IMR-90 (cell line): ENCODE results near the gene CNGB1. TPM values are rescaled to one million over a fixed set of nuclear protein-coding genes. Genes with fewer than 3 reads are reported as not detected.
A peak's percentile ranks its signal among the peaks of the same experiment; 100 is the strongest.

Experiments used
- ATAC-seq: fragments of 200-7000 bp; cut with Tn5 transposase; 2 replicates; pipeline ENCODE4 v1.9.1; 2020; ENCODE audit warnings: low read depth, mild to moderate bottlenecking, moderate library complexity
- BruUV-seq: library from RNA; stranded (reverse); fragments of 400-500 nt; replicated peaks from 2 replicates; lab custom pipeline; 2021; lab: Mats Ljungman, UMichigan
- CTCF ChIA-PET: fragments of 300-600 bp; formaldehyde crosslinking; extraction: SDS; loops from one replicate; lab custom pipeline; 2021; ENCODE audit warnings: antibody characterized with exemption; lab: Yijun Ruan, JAX
- POLR2A ChIA-PET: fragments of 300-600 bp; sonication (Branson Sonifier 250); formaldehyde crosslinking; loops from one replicate; lab custom pipeline; 2022; ENCODE audit warnings: antibody characterized with exemption; ENCODE audit not compliant: unreplicated experiment; lab: Charles Lee
- DNase-seq: peaks from one replicate; pipeline ENCODE4 v3.0.0; 2013
- H2AFZ ChIP-seq: replicated peaks from 2 replicates; pipeline ENCODE3; 2013; ENCODE audit warnings: low read length, mild to moderate bottlenecking; ENCODE audit not compliant: poor library complexity
- H2AK5ac ChIP-seq: 2 replicates; pipeline ENCODE4 v1.6.1; 2013; ENCODE audit warnings: low read depth, low read length, inconsistent platforms
- H2AK9ac ChIP-seq: replicated peaks from 2 replicates; pipeline ENCODE3; 2013; ENCODE audit warnings: mild to moderate bottlenecking, low read depth, low read length, moderate library complexity; ENCODE audit not compliant: poor library complexity
- H2BK120ac ChIP-seq: 2 replicates; pipeline ENCODE4 v1.6.1; 2013; ENCODE audit warnings: low read depth, low read length, inconsistent platforms
- H2BK15ac ChIP-seq: 3 replicates; pipeline ENCODE4 v1.6.1; 2013; ENCODE audit warnings: low read depth, low read length, inconsistent platforms
- H2BK20ac ChIP-seq: 2 replicates; pipeline ENCODE4 v1.6.1; 2013; ENCODE audit warnings: low read depth, mild to moderate bottlenecking, inconsistent platforms, low read length, moderate library complexity
- H2BK5ac ChIP-seq: 2 replicates; pipeline ENCODE4 v1.6.1; 2013; ENCODE audit warnings: mild to moderate bottlenecking, low read depth, low read length, inconsistent platforms; ENCODE audit not compliant: poor library complexity, severe bottlenecking
- H3K14ac ChIP-seq: replicated peaks from 2 replicates; pipeline ENCODE4 v1.6.1; 2013; ENCODE audit warnings: low read depth, low read length, inconsistent platforms
- H3K18ac ChIP-seq: 2 replicates; pipeline ENCODE4 v1.6.1; 2013; ENCODE audit warnings: low read depth, low read length, control low read depth
- H3K23ac ChIP-seq: 2 replicates; pipeline ENCODE4 v1.6.1; 2013; ENCODE audit warnings: low read depth, low read length, inconsistent platforms
- H3K27ac ChIP-seq: 2 replicates; pipeline ENCODE4 v1.5.1; 2013; ENCODE audit warnings: mild to moderate bottlenecking, control low read depth, low read length; ENCODE audit not compliant: insufficient read depth
- H3K27me3 ChIP-seq: 2 replicates; pipeline ENCODE4 v1.6.1; 2013; ENCODE audit warnings: low read length; ENCODE audit not compliant: control insufficient read depth, insufficient read depth
- H3K36me3 ChIP-seq: 2 replicates; pipeline ENCODE4 v1.6.1; 2013; ENCODE audit warnings: low read length, mixed read lengths; ENCODE audit not compliant: control insufficient read depth, insufficient read depth
- H3K4ac ChIP-seq: 2 replicates; pipeline ENCODE4 v1.6.1; 2013; ENCODE audit warnings: low read depth, low read length, inconsistent platforms
- H3K4me1 ChIP-seq: 2 replicates; pipeline ENCODE4 v1.6.1; 2013; ENCODE audit warnings: low read length, mixed read lengths; ENCODE audit not compliant: control insufficient read depth, insufficient read depth
- H3K4me2 ChIP-seq: 2 replicates; pipeline ENCODE4 v1.6.1; 2013; ENCODE audit warnings: low read depth, mild to moderate bottlenecking, control low read depth, low read length, moderate library complexity
- H3K4me3 ChIP-seq: 2 replicates; pipeline ENCODE4 v1.5.1; 2013; ENCODE audit warnings: low read depth, mild to moderate bottlenecking, control low read depth, low read length, moderate library complexity; ENCODE audit not compliant: insufficient read depth
- H3K56ac ChIP-seq: 2 replicates; pipeline ENCODE4 v1.6.1; 2013; ENCODE audit warnings: low read length, inconsistent platforms; ENCODE audit not compliant: insufficient read depth; ENCODE audit errors: extremely low read depth
- H3K79me1 ChIP-seq, 2 experiments: 2 replicates each; pipeline ENCODE4 v1.6.1; 2013; ENCODE audit warnings: low read length in 2 of 2, inconsistent platforms in 1 of 2, low read depth in 1 of 2
- H3K9ac ChIP-seq: 2 replicates; pipeline ENCODE4 v1.6.1; 2013; ENCODE audit warnings: low read depth, low read length, control low read depth
- H3K9me1 ChIP-seq: 2 replicates; pipeline ENCODE4 v1.6.1; 2013; ENCODE audit warnings: low read length, inconsistent platforms; ENCODE audit not compliant: insufficient read depth
- H3K9me3 ChIP-seq: 2 replicates; pipeline ENCODE4 v1.6.1; 2013; ENCODE audit warnings: low read length; ENCODE audit not compliant: control insufficient read depth, insufficient read depth
- H4K20me1 ChIP-seq: 2 replicates; pipeline ENCODE4 v1.6.1; 2013; ENCODE audit warnings: low read length, inconsistent platforms; ENCODE audit not compliant: insufficient read depth
- H4K5ac ChIP-seq: 2 replicates; pipeline ENCODE4 v1.6.1; 2013; ENCODE audit warnings: mild to moderate bottlenecking, low read depth, low read length, control low read depth
- H4K8ac ChIP-seq, 2 experiments: 2 replicates each; pipeline ENCODE4 v1.6.1; 2013; ENCODE audit warnings: low read depth in 2 of 2, low read length in 2 of 2, control low read depth in 1 of 2, inconsistent platforms in 1 of 2
- H4K91ac ChIP-seq: 2 replicates; pipeline ENCODE4 v1.6.1; 2013; ENCODE audit warnings: low read depth, low read length, inconsistent platforms; ENCODE audit not compliant: insufficient read depth
- BHLHE40 ChIP-seq: fragments of 150-350 bp; IDR thresholded peaks from 2 replicates; pipeline ENCODE4 v1.6.1; 2016; ENCODE audit warnings: mild to moderate bottlenecking, low read depth, low read length
- CEBPB ChIP-seq: IDR thresholded peaks from 2 replicates; pipeline ENCODE4 v1.6.1; 2012; ENCODE audit warnings: low read depth, low read length, improper control_type of control experiment
- CHD1 ChIP-seq: IDR thresholded peaks from 2 replicates; pipeline ENCODE4 v1.6.1; 2012; ENCODE audit warnings: low read depth, low read length, improper control_type of control experiment
- FOS ChIP-seq: fragments of 150-350 bp; IDR thresholded peaks from 2 replicates; pipeline ENCODE4 v1.6.1; 2016; ENCODE audit warnings: low read depth, low read length
- MAFK ChIP-seq: IDR thresholded peaks from 2 replicates; pipeline ENCODE4 v1.6.1; 2012; ENCODE audit warnings: low read depth, low read length, improper control_type of control experiment
- MAZ ChIP-seq: IDR thresholded peaks from 2 replicates; pipeline ENCODE4 v1.6.1; 2012; ENCODE audit warnings: low read depth, mild to moderate bottlenecking, low read length, improper control_type of control experiment, moderate library complexity, borderline replicate concordance
- MXI1 ChIP-seq: IDR thresholded peaks from 2 replicates; pipeline ENCODE4 v1.6.1; 2012; ENCODE audit warnings: low read depth, mild to moderate bottlenecking, low read length, moderate library complexity, borderline replicate concordance
- NFE2L2 ChIP-seq: fragments of 150-350 bp; IDR thresholded peaks from 2 replicates; pipeline ENCODE4 v1.6.1; 2016; ENCODE audit warnings: low read depth, mild to moderate bottlenecking, low read length
- POLR2A ChIP-seq: IDR thresholded peaks from 2 replicates; pipeline ENCODE4 v1.6.1; 2012; ENCODE audit warnings: mild to moderate bottlenecking, low read depth, low read length
- RAD21 ChIP-seq: IDR thresholded peaks from 2 replicates; pipeline ENCODE4 v1.6.1; 2012; ENCODE audit warnings: low read length, improper control_type of control experiment
- RCOR1 ChIP-seq: IDR thresholded peaks from 2 replicates; pipeline ENCODE4 v1.6.1; 2012; ENCODE audit warnings: mild to moderate bottlenecking, low read length, improper control_type of control experiment; ENCODE audit not compliant: insufficient replicate concordance
- RFX5 ChIP-seq: IDR thresholded peaks from 2 replicates; pipeline ENCODE4 v1.8.0; 2012; ENCODE audit warnings: low read depth, mild to moderate bottlenecking, low read length, moderate library complexity
- SMC3 ChIP-seq: fragments of 150-350 bp; IDR thresholded peaks from 2 replicates; pipeline ENCODE4 v1.6.1; 2016; ENCODE audit warnings: low read depth, mild to moderate bottlenecking, antibody characterized with exemption, low read length, moderate library complexity
- WGBS, 2 experiments: methylation state at CpG; one replicate each; pipeline versions ENCODE4 v1.1.5 to v1.1.7; 2013; ENCODE audit warnings: missing lambda C conversion rate in 2 of 2; ENCODE audit not compliant: insufficient read length in 1 of 2; ENCODE audit errors: extremely low coverage in 2 of 2; 5-methylcytosine and 5-hydroxymethylcytosine counted together
- dilution Hi-C: fragments of 300-500 bp; cut with HindIII; formaldehyde crosslinking; loops from one replicate; pipeline ENCODE4 v1.14.3; 2018; ENCODE audit warnings: low sequenced_read_pairs; ENCODE audit not compliant: unreplicated experiment
- in situ Hi-C: fragments of 300-500 bp; cut with MboI; formaldehyde crosslinking; loops from 3 replicates; pipeline ENCODE4 v1.14.3; 2019; ENCODE audit warnings: low sequenced_read_pairs, inconsistent platforms, mixed read lengths
- intact Hi-C: fragments of 100-400 bp; cut with micrococcal nuclease; formaldehyde crosslinking; loops from 2 replicates; pipeline ENCODE4 v1.10.0; 2022
- polyA plus RNA-seq, 3 experiments: library from polyadenylated mRNA; depleted of rRNA; stranded (reverse); fragments of >200 nt; gene quantifications; 2 replicates each; pipeline ENCODE4 v1.2.3, GENCODE V29; 2012; ENCODE audit warnings: low replicate concordance in 1 of 3
- total RNA-seq: library from RNA; depleted of rRNA; stranded (reverse); fragments of >200 nt; gene quantifications from 2 replicates; pipeline ENCODE4 v1.2.3, GENCODE V29; 2012
- TF ChIP-seq, protein P1 (sequence below): fragments of 150-350 bp; IDR thresholded peaks from 2 replicates; pipeline ENCODE4 v1.6.1; 2017; ENCODE audit warnings: mild to moderate bottlenecking, antibody characterized with exemption, low read length, low read depth
- TF ChIP-seq, protein P2 (sequence below): fragments of 150-350 bp; IDR thresholded peaks from 2 replicates; pipeline ENCODE4 v1.6.1; 2016; ENCODE audit warnings: low read depth, mild to moderate bottlenecking, low read length, moderate library complexity, borderline replicate concordance
- TF ChIP-seq, protein P3 (sequence below): conservative IDR thresholded peaks from 2 replicates; pipeline ENCODE4 v1.5.1; 2012; ENCODE audit warnings: mild to moderate bottlenecking, low read depth, low read length, improper control_type of control experiment

CNGB1 gene
- total and polyA plus RNA-seq, 2 of the 4 experiments (the other 2 are of a cell fraction): not detected

DNA sequence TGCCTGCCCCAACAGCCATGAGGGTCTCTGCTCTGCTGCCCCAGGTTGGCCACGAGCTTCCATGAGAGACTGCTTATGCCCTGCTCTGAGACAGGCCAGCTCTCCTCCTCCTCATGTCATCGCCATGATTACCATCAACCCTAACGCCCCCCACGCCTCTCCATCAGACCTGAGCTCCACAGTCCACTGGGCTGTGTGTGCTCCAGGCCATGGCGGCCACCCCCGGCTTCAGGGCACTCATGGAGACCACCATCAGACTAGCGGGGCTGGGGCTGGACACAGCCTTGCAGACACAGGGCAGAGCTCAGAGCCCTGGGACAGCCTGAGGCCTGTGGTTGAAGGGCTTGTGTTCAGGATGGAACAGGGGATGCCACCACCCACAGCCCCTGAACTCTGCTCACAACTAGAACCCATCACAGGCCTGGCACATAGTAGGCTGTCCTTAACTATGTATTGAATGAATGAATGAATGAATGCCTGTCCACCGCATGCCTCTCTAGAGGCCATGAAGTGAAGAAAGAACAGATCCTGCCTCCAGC lies 14.6 kb downstream of the CNGB1 start:
- dilution Hi-C loops (no loop called here), in situ Hi-C loops (no loop called here)
- POLR2A ChIA-PET: no interaction called here

More for the DNA sequence above, 14.6 kb downstream of the CNGB1 start:
- Histone ChIP-seq H3K79me1 (no peaks in the 10 kb centered on the region), H2AK9ac (no peak overlapping the region), H3K18ac (no peak overlapping the region), H2BK15ac (no peak overlapping the region), H3K36me3 (no peaks in the 10 kb centered on the region), H3K9me1 (no peaks in the 10 kb centered on the region), H3K9ac (no peak overlapping the region), H3K14ac (no peak overlapping the region), H2BK20ac (no peak overlapping the region), H3K27me3 (peaks cover 42% of the 10 kb centered on the region), H2AFZ (peak overlapping the region; percentile 23), H4K8ac (no peak overlapping the region), H2AK5ac (no peak overlapping the region), H2BK5ac (no peak overlapping the region), H3K9me3 (no peaks in the 10 kb centered on the region), H4K20me1 (no peaks in the 10 kb centered on the region), H3K4me1 (no peaks in the 10 kb centered on the region), H3K4me2 (no peak overlapping the region), H4K5ac (no peak overlapping the region), H4K91ac (no peak overlapping the region), H3K4me3 (no peak overlapping the region), H3K4ac (no peak overlapping the region), H3K23ac (no peak overlapping the region), H3K56ac (no peak overlapping the region), H3K27ac (no peak overlapping the region), H2BK120ac (no peak overlapping the region)
- no peak for DNase-seq
- intact Hi-C loops: no loop called here
- no peak for ATAC-seq
- no CpG with 5 or more reads among the region's 8 CpGs for WGBS, 2 experiments
- TF ChIP-seq MAZ: no peak
- no peak for TF ChIP-seq CEBPB
- no peak for TF ChIP-seq BHLHE40
- no peak for TF ChIP-seq POLR2A
- TF ChIP-seq MXI1: no peak
- TF ChIP-seq NFE2L2: no peak
- TF ChIP-seq, protein P1, sequence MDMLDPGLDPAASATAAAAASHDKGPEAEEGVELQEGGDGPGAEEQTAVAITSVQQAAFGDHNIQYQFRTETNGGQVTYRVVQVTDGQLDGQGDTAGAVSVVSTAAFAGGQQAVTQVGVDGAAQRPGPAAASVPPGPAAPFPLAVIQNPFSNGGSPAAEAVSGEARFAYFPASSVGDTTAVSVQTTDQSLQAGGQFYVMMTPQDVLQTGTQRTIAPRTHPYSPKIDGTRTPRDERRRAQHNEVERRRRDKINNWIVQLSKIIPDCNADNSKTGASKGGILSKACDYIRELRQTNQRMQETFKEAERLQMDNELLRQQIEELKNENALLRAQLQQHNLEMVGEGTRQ: no peak
- no peak for TF ChIP-seq CHD1
- TF ChIP-seq, protein P2, sequence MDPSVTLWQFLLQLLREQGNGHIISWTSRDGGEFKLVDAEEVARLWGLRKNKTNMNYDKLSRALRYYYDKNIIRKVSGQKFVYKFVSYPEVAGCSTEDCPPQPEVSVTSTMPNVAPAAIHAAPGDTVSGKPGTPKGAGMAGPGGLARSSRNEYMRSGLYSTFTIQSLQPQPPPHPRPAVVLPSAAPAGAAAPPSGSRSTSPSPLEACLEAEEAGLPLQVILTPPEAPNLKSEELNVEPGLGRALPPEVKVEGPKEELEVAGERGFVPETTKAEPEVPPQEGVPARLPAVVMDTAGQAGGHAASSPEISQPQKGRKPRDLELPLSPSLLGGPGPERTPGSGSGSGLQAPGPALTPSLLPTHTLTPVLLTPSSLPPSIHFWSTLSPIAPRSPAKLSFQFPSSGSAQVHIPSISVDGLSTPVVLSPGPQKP: no peak
- TF ChIP-seq, protein P3, sequence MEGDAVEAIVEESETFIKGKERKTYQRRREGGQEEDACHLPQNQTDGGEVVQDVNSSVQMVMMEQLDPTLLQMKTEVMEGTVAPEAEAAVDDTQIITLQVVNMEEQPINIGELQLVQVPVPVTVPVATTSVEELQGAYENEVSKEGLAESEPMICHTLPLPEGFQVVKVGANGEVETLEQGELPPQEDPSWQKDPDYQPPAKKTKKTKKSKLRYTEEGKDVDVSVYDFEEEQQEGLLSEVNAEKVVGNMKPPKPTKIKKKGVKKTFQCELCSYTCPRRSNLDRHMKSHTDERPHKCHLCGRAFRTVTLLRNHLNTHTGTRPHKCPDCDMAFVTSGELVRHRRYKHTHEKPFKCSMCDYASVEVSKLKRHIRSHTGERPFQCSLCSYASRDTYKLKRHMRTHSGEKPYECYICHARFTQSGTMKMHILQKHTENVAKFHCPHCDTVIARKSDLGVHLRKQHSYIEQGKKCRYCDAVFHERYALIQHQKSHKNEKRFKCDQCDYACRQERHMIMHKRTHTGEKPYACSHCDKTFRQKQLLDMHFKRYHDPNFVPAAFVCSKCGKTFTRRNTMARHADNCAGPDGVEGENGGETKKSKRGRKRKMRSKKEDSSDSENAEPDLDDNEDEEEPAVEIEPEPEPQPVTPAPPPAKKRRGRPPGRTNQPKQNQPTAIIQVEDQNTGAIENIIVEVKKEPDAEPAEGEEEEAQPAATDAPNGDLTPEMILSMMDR: no peak
- TF ChIP-seq MAFK: no peak
- no peak for TF ChIP-seq RFX5
- TF ChIP-seq RAD21: no peak
- no peak for TF ChIP-seq FOS
- no peak for TF ChIP-seq SMC3
- no peak for TF ChIP-seq RCOR1
- no TSS peak for BruUV-seq
- CTCF ChIA-PET: interaction anchor here (0.5 kb wide), 1 partner anchor 463 kb away, joined by 3 read pairs; no protein-coding TSS in a partner anchor
